ENCODE measurements around the gene LENG8. TPM values are rescaled to one million over a fixed set of nuclear protein-coding genes. Genes with fewer than 3 reads are reported as not detected.
"Not testable (repeated sequence)": the region's sequence is repeated elsewhere in the genome, so short reads cannot be mapped to it uniquely, and the experiment has no call there.

LENG8 gene
- total RNA-seq, 1 donor from 2014 or later, result 57.8 TPM

GRCh38 chr19:54475706-54476105 is 26.7 kb downstream of the LENG8 start:
- no peak for ATAC-seq
- no peak for DNase-seq (ENCODE audit: low spot score)

GRCh38 chr19:54477650-54478049 is 28.7 kb downstream of the LENG8 start:
- DNase-seq (ENCODE audit: low spot score) (no peak), ATAC-seq (peak; percentile 30)

- DNase-seq (ENCODE audit: low spot score) (no peak), ATAC-seq (peak; percentile 69)
Observed at GRCh38 chr19:54478677-54479266, 29.8 kb downstream of the LENG8 start.

- no peak for DNase-seq (ENCODE audit: low spot score)
- no peak for ATAC-seq
Observed at GRCh38 chr19:54480051-54480450, 31.1 kb downstream of the LENG8 start.

- ATAC-seq (peak; percentile 76), DNase-seq (ENCODE audit: low spot score) (no peak)
Observed at GRCh38 chr19:54481326-54481930, 32.4 kb downstream of the LENG8 start.

- no peak for ATAC-seq
Observed at GRCh38 chr19:54482889-54483288, 33.9 kb downstream of the LENG8 start.

GRCh38 chr19:54484451-54484850 is 35.5 kb downstream of the LENG8 start:
- DNase-seq (ENCODE audit: low spot score), result no peak
- ATAC-seq, result no peak

More at GRCh38 chr19:54482889-54483288, 33.9 kb downstream of the LENG8 start:
- no peak for DNase-seq (ENCODE audit: low spot score)

GRCh38 chr19:54485851-54486250 is 36.9 kb downstream of the LENG8 start:
- ATAC-seq (no peak), DNase-seq (ENCODE audit: low spot score) (no peak)

GRCh38 chr19:54489341-54489740 is 40.3 kb downstream of the LENG8 start:
- ATAC-seq, result no peak
- no peak for DNase-seq (ENCODE audit: low spot score)

GRCh38 chr19:54489766-54490165 is 40.8 kb downstream of the LENG8 start:
- no peak for DNase-seq (ENCODE audit: low spot score)
- ATAC-seq, result no peak

- no peak for DNase-seq (ENCODE audit: low spot score)
- no peak for ATAC-seq
Observed at GRCh38 chr19:54492568-54492967, 43.6 kb downstream of the LENG8 start.

GRCh38 chr19:54493056-54493455 is 44.1 kb downstream of the LENG8 start:
- not testable (repeated sequence) for ATAC-seq

GRCh38 chr19:54493967-54494585 is 45.1 kb downstream of the LENG8 start:
- DNase-seq (ENCODE audit: low spot score) (no peak), ATAC-seq (no peak)

More at GRCh38 chr19:54493056-54493455, 44.1 kb downstream of the LENG8 start:
- DNase-seq (ENCODE audit: low spot score), result not testable (repeated sequence)

GRCh38 chr19:54495284-54495683 is 46.3 kb downstream of the LENG8 start:
- DNase-seq (ENCODE audit: low spot score); ATAC-seq: not testable (repeated sequence)

- ATAC-seq, result not testable (repeated sequence)
Observed at GRCh38 chr19:54497747-54498450, 48.9 kb downstream of the LENG8 start.

GRCh38 chr19:54498451-54498772 is 49.4 kb downstream of the LENG8 start:
- not testable (repeated sequence) for DNase-seq (ENCODE audit: low spot score)

More at GRCh38 chr19:54497747-54498450, 48.9 kb downstream of the LENG8 start:
- not testable (repeated sequence) for DNase-seq (ENCODE audit: low spot score)

GRCh38 chr19:54502518-54503048 is 53.6 kb downstream of the LENG8 start, which contains the start of gene LAIR2:
LAIR2 (plus strand) TSS chr19:54502831; CDS start chr19:54502919, 88 bp downstream.
- ATAC-seq, result no peak
- no peak for DNase-seq (ENCODE audit: low spot score)

More at GRCh38 chr19:54498451-54498772, 49.4 kb downstream of the LENG8 start:
- ATAC-seq, result not testable (repeated sequence)

- ATAC-seq; DNase-seq (ENCODE audit: low spot score): not testable (repeated sequence)
Observed at GRCh38 chr19:54505542-54505941, 56.5 kb downstream of the LENG8 start.

GRCh38 chr19:54506079-54506478 is 57.1 kb downstream of the LENG8 start:
- ATAC-seq, result no peak

GRCh38 chr19:54507038-54507717 is 58.2 kb downstream of the LENG8 start:
- ATAC-seq, result not testable (repeated sequence)
- peak; percentile 36 for DNase-seq (ENCODE audit: low spot score)

More at GRCh38 chr19:54506079-54506478, 57.1 kb downstream of the LENG8 start:
- DNase-seq (ENCODE audit: low spot score), result no peak

Measured in left lobe of liver (tissue), 2 donors.